IMR-90 (cell line): ENCODE data around the gene KAZN. TPM values are rescaled to one million over a fixed set of nuclear protein-coding genes. Genes with fewer than 3 reads are reported as not detected.

Experiments
- ATAC-seq: fragments of 200-7000 bp; cut with Tn5 transposase; 2 replicates; pipeline ENCODE4 v1.9.1; 2020; ENCODE audit warnings: low read depth, mild to moderate bottlenecking, moderate library complexity
- BruUV-seq: library from RNA; stranded (reverse); fragments of 400-500 nt; replicated peaks from 2 replicates; lab custom pipeline; 2021; lab: Mats Ljungman, UMichigan
- CTCF ChIA-PET: fragments of 300-600 bp; formaldehyde crosslinking; extraction: SDS; loops from one replicate; lab custom pipeline; 2021; ENCODE audit warnings: antibody characterized with exemption; lab: Yijun Ruan, JAX
- POLR2A ChIA-PET: fragments of 300-600 bp; sonication (Branson Sonifier 250); formaldehyde crosslinking; loops from one replicate; lab custom pipeline; 2022; ENCODE audit warnings: antibody characterized with exemption; ENCODE audit not compliant: unreplicated experiment; lab: Charles Lee
- DNase-seq: peaks from one replicate; pipeline ENCODE4 v3.0.0; 2013
- H2AFZ ChIP-seq: replicated peaks from 2 replicates; pipeline ENCODE3; 2013; ENCODE audit warnings: low read length, mild to moderate bottlenecking; ENCODE audit not compliant: poor library complexity
- H2AK5ac ChIP-seq: 2 replicates; pipeline ENCODE4 v1.6.1; 2013; ENCODE audit warnings: low read depth, low read length, inconsistent platforms
- H2AK9ac ChIP-seq: replicated peaks from 2 replicates; pipeline ENCODE3; 2013; ENCODE audit warnings: mild to moderate bottlenecking, low read depth, low read length, moderate library complexity; ENCODE audit not compliant: poor library complexity
- H2BK120ac ChIP-seq: 2 replicates; pipeline ENCODE4 v1.6.1; 2013; ENCODE audit warnings: low read depth, low read length, inconsistent platforms
- H2BK15ac ChIP-seq: 3 replicates; pipeline ENCODE4 v1.6.1; 2013; ENCODE audit warnings: low read depth, low read length, inconsistent platforms
- H2BK20ac ChIP-seq: 2 replicates; pipeline ENCODE4 v1.6.1; 2013; ENCODE audit warnings: low read depth, mild to moderate bottlenecking, inconsistent platforms, low read length, moderate library complexity
- H2BK5ac ChIP-seq: 2 replicates; pipeline ENCODE4 v1.6.1; 2013; ENCODE audit warnings: mild to moderate bottlenecking, low read depth, low read length, inconsistent platforms; ENCODE audit not compliant: poor library complexity, severe bottlenecking
- H3K14ac ChIP-seq: replicated peaks from 2 replicates; pipeline ENCODE4 v1.6.1; 2013; ENCODE audit warnings: low read depth, low read length, inconsistent platforms
- H3K18ac ChIP-seq: 2 replicates; pipeline ENCODE4 v1.6.1; 2013; ENCODE audit warnings: low read depth, low read length, control low read depth
- H3K23ac ChIP-seq: 2 replicates; pipeline ENCODE4 v1.6.1; 2013; ENCODE audit warnings: low read depth, low read length, inconsistent platforms
- H3K27ac ChIP-seq: 2 replicates; pipeline ENCODE4 v1.5.1; 2013; ENCODE audit warnings: mild to moderate bottlenecking, control low read depth, low read length; ENCODE audit not compliant: insufficient read depth
- H3K27me3 ChIP-seq: 2 replicates; pipeline ENCODE4 v1.6.1; 2013; ENCODE audit warnings: low read length; ENCODE audit not compliant: control insufficient read depth, insufficient read depth
- H3K36me3 ChIP-seq: 2 replicates; pipeline ENCODE4 v1.6.1; 2013; ENCODE audit warnings: low read length, mixed read lengths; ENCODE audit not compliant: control insufficient read depth, insufficient read depth
- H3K4ac ChIP-seq: 2 replicates; pipeline ENCODE4 v1.6.1; 2013; ENCODE audit warnings: low read depth, low read length, inconsistent platforms
- H3K4me1 ChIP-seq: 2 replicates; pipeline ENCODE4 v1.6.1; 2013; ENCODE audit warnings: low read length, mixed read lengths; ENCODE audit not compliant: control insufficient read depth, insufficient read depth
- H3K4me2 ChIP-seq: 2 replicates; pipeline ENCODE4 v1.6.1; 2013; ENCODE audit warnings: low read depth, mild to moderate bottlenecking, control low read depth, low read length, moderate library complexity
- H3K4me3 ChIP-seq: 2 replicates; pipeline ENCODE4 v1.5.1; 2013; ENCODE audit warnings: low read depth, mild to moderate bottlenecking, control low read depth, low read length, moderate library complexity; ENCODE audit not compliant: insufficient read depth
- H3K56ac ChIP-seq: 2 replicates; pipeline ENCODE4 v1.6.1; 2013; ENCODE audit warnings: low read length, inconsistent platforms; ENCODE audit not compliant: insufficient read depth; ENCODE audit errors: extremely low read depth
- H3K79me1 ChIP-seq, 2 experiments: 2 replicates each; pipeline ENCODE4 v1.6.1; 2013; ENCODE audit warnings: low read length in 2 of 2, inconsistent platforms in 1 of 2, low read depth in 1 of 2
- H3K9ac ChIP-seq: 2 replicates; pipeline ENCODE4 v1.6.1; 2013; ENCODE audit warnings: low read depth, low read length, control low read depth
- H3K9me1 ChIP-seq: 2 replicates; pipeline ENCODE4 v1.6.1; 2013; ENCODE audit warnings: low read length, inconsistent platforms; ENCODE audit not compliant: insufficient read depth
- H3K9me3 ChIP-seq: 2 replicates; pipeline ENCODE4 v1.6.1; 2013; ENCODE audit warnings: low read length; ENCODE audit not compliant: control insufficient read depth, insufficient read depth
- H4K20me1 ChIP-seq: 2 replicates; pipeline ENCODE4 v1.6.1; 2013; ENCODE audit warnings: low read length, inconsistent platforms; ENCODE audit not compliant: insufficient read depth
- H4K5ac ChIP-seq: 2 replicates; pipeline ENCODE4 v1.6.1; 2013; ENCODE audit warnings: mild to moderate bottlenecking, low read depth, low read length, control low read depth
- H4K8ac ChIP-seq, 2 experiments: 2 replicates each; pipeline ENCODE4 v1.6.1; 2013; ENCODE audit warnings: low read depth in 2 of 2, low read length in 2 of 2, control low read depth in 1 of 2, inconsistent platforms in 1 of 2
- H4K91ac ChIP-seq: 2 replicates; pipeline ENCODE4 v1.6.1; 2013; ENCODE audit warnings: low read depth, low read length, inconsistent platforms; ENCODE audit not compliant: insufficient read depth
- BHLHE40 ChIP-seq: fragments of 150-350 bp; IDR thresholded peaks from 2 replicates; pipeline ENCODE4 v1.6.1; 2016; ENCODE audit warnings: mild to moderate bottlenecking, low read depth, low read length
- FOS ChIP-seq: fragments of 150-350 bp; IDR thresholded peaks from 2 replicates; pipeline ENCODE4 v1.6.1; 2016; ENCODE audit warnings: low read depth, low read length
- MAZ ChIP-seq: IDR thresholded peaks from 2 replicates; pipeline ENCODE4 v1.6.1; 2012; ENCODE audit warnings: low read depth, mild to moderate bottlenecking, low read length, improper control_type of control experiment, moderate library complexity, borderline replicate concordance
- MXI1 ChIP-seq: IDR thresholded peaks from 2 replicates; pipeline ENCODE4 v1.6.1; 2012; ENCODE audit warnings: low read depth, mild to moderate bottlenecking, low read length, moderate library complexity, borderline replicate concordance
- NFE2L2 ChIP-seq: fragments of 150-350 bp; IDR thresholded peaks from 2 replicates; pipeline ENCODE4 v1.6.1; 2016; ENCODE audit warnings: low read depth, mild to moderate bottlenecking, low read length
- POLR2A ChIP-seq: IDR thresholded peaks from 2 replicates; pipeline ENCODE4 v1.6.1; 2012; ENCODE audit warnings: mild to moderate bottlenecking, low read depth, low read length
- RCOR1 ChIP-seq: IDR thresholded peaks from 2 replicates; pipeline ENCODE4 v1.6.1; 2012; ENCODE audit warnings: mild to moderate bottlenecking, low read length, improper control_type of control experiment; ENCODE audit not compliant: insufficient replicate concordance
- SMC3 ChIP-seq: fragments of 150-350 bp; IDR thresholded peaks from 2 replicates; pipeline ENCODE4 v1.6.1; 2016; ENCODE audit warnings: low read depth, mild to moderate bottlenecking, antibody characterized with exemption, low read length, moderate library complexity
- WGBS, 2 experiments: methylation state at CpG; one replicate each; pipeline versions ENCODE4 v1.1.5 to v1.1.7; 2013; ENCODE audit warnings: missing lambda C conversion rate in 2 of 2; ENCODE audit not compliant: insufficient read length in 1 of 2; ENCODE audit errors: extremely low coverage in 2 of 2; 5-methylcytosine and 5-hydroxymethylcytosine counted together
- dilution Hi-C: fragments of 300-500 bp; cut with HindIII; formaldehyde crosslinking; loops from one replicate; pipeline ENCODE4 v1.14.3; 2018; ENCODE audit warnings: low sequenced_read_pairs; ENCODE audit not compliant: unreplicated experiment
- in situ Hi-C: fragments of 300-500 bp; cut with MboI; formaldehyde crosslinking; loops from 3 replicates; pipeline ENCODE4 v1.14.3; 2019; ENCODE audit warnings: low sequenced_read_pairs, inconsistent platforms, mixed read lengths
- intact Hi-C: fragments of 100-400 bp; cut with micrococcal nuclease; formaldehyde crosslinking; loops from 2 replicates; pipeline ENCODE4 v1.10.0; 2022
- polyA plus RNA-seq, 3 experiments: library from polyadenylated mRNA; depleted of rRNA; stranded (reverse); fragments of >200 nt; gene quantifications; 2 replicates each; pipeline ENCODE4 v1.2.3, GENCODE V29; 2012; ENCODE audit warnings: low replicate concordance in 1 of 3
- total RNA-seq: library from RNA; depleted of rRNA; stranded (reverse); fragments of >200 nt; gene quantifications from 2 replicates; pipeline ENCODE4 v1.2.3, GENCODE V29; 2012
- TF ChIP-seq, protein P1 (sequence below): conservative IDR thresholded peaks from 2 replicates; pipeline ENCODE4 v1.5.1; 2012; ENCODE audit warnings: mild to moderate bottlenecking, low read depth, low read length, improper control_type of control experiment

KAZN gene
- total and polyA plus RNA-seq, 2 of the 4 experiments (the other 2 are of a cell fraction) = 5.2 to 10.5 TPM

DNA sequence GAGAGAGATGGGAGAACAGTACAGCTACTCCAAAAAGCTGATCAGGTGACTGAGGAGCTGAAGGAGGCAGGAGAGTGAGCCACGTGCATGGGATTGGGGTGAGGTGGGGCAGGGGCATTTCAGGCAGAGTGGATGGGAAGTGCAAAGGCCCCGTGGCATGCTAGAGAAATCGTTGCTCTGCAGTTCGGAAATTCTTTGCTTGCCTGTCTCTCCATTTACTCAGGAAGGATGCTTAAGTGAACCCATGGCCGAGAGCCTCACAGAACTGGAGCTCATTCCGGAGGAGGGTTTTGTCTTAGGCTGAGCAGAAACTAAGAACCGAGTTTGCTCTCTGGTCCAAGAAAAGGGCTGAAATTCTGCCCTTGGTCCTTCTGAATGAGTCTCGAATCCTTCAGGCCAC, 415.3 kb downstream of the KAZN start:
- Histone ChIP-seq H3K27me3 (no peaks in the 10 kb centered on the region), H3K9ac (no peak overlapping the region), H3K23ac (no peak overlapping the region), H3K14ac (no peak overlapping the region), H2AK9ac (no peak overlapping the region), H2BK5ac (no peak overlapping the region), H2AFZ (no peak overlapping the region), H3K4me1 (peaks cover 8% of the 10 kb centered on the region), H2BK15ac (no peak overlapping the region), H4K20me1 (peaks cover 19% of the 10 kb centered on the region), H3K4me2 (no peak overlapping the region), H2BK120ac (no peak overlapping the region), H3K79me1 (peaks cover 23 to 39% of the 10 kb centered on the region in 2 experiments), H4K8ac (no peak overlapping the region), H3K4ac (no peak overlapping the region), H4K5ac (no peak overlapping the region), H3K18ac (no peak overlapping the region), H3K36me3 (0 out of 2 replicates have a peak, but pooled peaks cover 2% of the 10 kb centered on the region), H4K91ac (no peak overlapping the region), H2BK20ac (no peak overlapping the region), H3K27ac (no peak overlapping the region), H3K9me3 (no peaks in the 10 kb centered on the region), H3K4me3 (no peak overlapping the region), H3K9me1 (no peaks in the 10 kb centered on the region; the same call in 1 of the 2 replicates), H2AK5ac (no peak overlapping the region), H3K56ac (no peak overlapping the region)
- intact Hi-C loops = no loop called here
- ChIA-PET CTCF (no interaction called here), POLR2A (no interaction called here)
- dilution Hi-C loops = no loop called here
- 80% methylated on average over 1 of the region's 8 CpGs; no CpG with 5 or more reads in 1 of the 2 experiments for WGBS, 2 experiments
- in situ Hi-C loops = no loop called here
- ATAC-seq (no peak), DNase-seq (no peak)
- no TSS peak for BruUV-seq
- TF ChIP-seq MAZ (no peak), MXI1 (no peak), NFE2L2 (no peak), SMC3 (no peak), POLR2A (no peak), RCOR1 (no peak), BHLHE40 (no peak), FOS (no peak)
- TF ChIP-seq, protein P1, sequence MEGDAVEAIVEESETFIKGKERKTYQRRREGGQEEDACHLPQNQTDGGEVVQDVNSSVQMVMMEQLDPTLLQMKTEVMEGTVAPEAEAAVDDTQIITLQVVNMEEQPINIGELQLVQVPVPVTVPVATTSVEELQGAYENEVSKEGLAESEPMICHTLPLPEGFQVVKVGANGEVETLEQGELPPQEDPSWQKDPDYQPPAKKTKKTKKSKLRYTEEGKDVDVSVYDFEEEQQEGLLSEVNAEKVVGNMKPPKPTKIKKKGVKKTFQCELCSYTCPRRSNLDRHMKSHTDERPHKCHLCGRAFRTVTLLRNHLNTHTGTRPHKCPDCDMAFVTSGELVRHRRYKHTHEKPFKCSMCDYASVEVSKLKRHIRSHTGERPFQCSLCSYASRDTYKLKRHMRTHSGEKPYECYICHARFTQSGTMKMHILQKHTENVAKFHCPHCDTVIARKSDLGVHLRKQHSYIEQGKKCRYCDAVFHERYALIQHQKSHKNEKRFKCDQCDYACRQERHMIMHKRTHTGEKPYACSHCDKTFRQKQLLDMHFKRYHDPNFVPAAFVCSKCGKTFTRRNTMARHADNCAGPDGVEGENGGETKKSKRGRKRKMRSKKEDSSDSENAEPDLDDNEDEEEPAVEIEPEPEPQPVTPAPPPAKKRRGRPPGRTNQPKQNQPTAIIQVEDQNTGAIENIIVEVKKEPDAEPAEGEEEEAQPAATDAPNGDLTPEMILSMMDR = no peak
